Activated naive CD8-positive, alpha-beta T cell treated with anti-CD3 and anti-CD28 coated beads, Interleukin-2, amount 50 U/mL, for 16 hours (primary cell): ENCODE results near the gene SNTA1.
"Not testable (repeated sequence)": the region's sequence is repeated elsewhere in the genome, so short reads cannot be mapped to it uniquely, and the experiment has no call there.

Source experiments
- DNase-seq: peaks from one replicate; pipeline ENCODE4 v3.0.0-alpha.2; 2020; ENCODE audit warnings: low read depth, low spot score

Gene SNTA1

GRCh38 chr20:33393609-33394008 is 50.0 kb downstream of the SNTA1 start:
- DNase-seq, result no peak

- no peak for DNase-seq
These were observed 51.7 kb downstream of the SNTA1 start for GRCh38 chr20:33391722-33392415.

GRCh38 chr20:33389326-33389725 is 54.2 kb downstream of the SNTA1 start:
- DNase-seq, result not testable (repeated sequence)

GRCh38 chr20:33388268-33388667 is 55.3 kb downstream of the SNTA1 start:
- no peak for DNase-seq

- no peak for DNase-seq
These were observed 56.4 kb downstream of the SNTA1 start for GRCh38 chr20:33387177-33387576.

GRCh38 chr20:33386673-33387072 is 56.9 kb downstream of the SNTA1 start:
- no peak for DNase-seq

- no peak for DNase-seq
These were observed 66.2 kb downstream of the SNTA1 start for GRCh38 chr20:33377366-33377765.

GRCh38 chr20:33373735-33374605 is 69.6 kb downstream of the SNTA1 start:
- DNase-seq, result no peak

- no peak for DNase-seq
These were observed 70.5 kb downstream of the SNTA1 start for GRCh38 chr20:33372993-33373441.

GRCh38 chr20:33370291-33370690 is 73.3 kb downstream of the SNTA1 start:
- no peak for DNase-seq

- DNase-seq, result no peak
These were observed 80.7 kb downstream of the SNTA1 start for GRCh38 chr20:33362898-33363297.

- no peak for DNase-seq
These were observed 83.9 kb downstream of the SNTA1 start for GRCh38 chr20:33359399-33360261.
